ENCODE results near the gene NFIC.

DNA sequence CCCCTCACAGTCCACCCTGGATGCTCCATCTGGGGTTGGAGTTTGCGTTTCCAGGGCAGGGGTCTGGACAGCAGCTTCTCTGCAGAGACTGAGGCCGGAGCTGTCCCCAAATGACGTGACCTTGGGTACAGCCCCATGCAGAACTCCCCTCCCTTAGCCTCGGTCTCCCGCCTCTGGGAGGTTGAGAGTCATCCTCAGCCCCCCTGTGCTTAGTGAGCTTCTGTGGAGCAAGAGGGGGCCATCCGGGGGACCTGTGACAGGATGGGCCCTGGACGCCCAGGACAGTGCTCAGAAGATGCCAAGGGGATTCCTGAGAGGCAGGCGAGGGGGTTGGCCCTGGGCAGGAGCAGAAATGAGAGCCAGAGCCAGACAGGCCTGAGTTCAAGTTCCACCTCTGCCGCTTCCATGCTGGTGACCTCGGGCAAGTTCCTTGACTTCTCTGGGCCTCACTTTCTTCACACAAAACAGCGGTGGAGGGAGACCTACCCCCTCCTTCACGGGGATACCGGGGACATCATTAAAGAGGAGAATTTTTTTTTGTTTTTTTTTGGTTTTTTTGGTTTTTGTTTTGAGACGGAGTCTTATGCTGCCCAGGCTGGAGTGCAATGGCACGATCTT is 93.7 kb downstream of the NFIC start:
- TF ChIP-seq EZH2 (IDR thresholded peaks at IDR 0.05; ENCODE audit: borderline replicate concordance, low read length) (no peak), CTCF (conservative IDR thresholded peaks at IDR 0.05 in 1 of 2, IDR thresholded peaks at IDR 0.05 in 1 of 2; ENCODE audit: extremely low read depth in 1 of 2, insufficient read depth in 1 of 2, low read depth in 1 of 2, low read length in 2 of 2) (no peak)

Measured in mammary epithelial cell (primary cell).